ENCODE measurements around the gene PLEKHB2. TPM values are rescaled to one million over a fixed set of nuclear protein-coding genes. Genes with fewer than 3 reads are reported as not detected.
"Not testable (repeated sequence)": the region's sequence is repeated elsewhere in the genome, so short reads cannot be mapped to it uniquely, and the experiment has no call there.

The PLEKHB2 gene
- total and polyA plus RNA-seq, 12 donors: 16.1 to 214 (median 96.0) TPM

DNA sequence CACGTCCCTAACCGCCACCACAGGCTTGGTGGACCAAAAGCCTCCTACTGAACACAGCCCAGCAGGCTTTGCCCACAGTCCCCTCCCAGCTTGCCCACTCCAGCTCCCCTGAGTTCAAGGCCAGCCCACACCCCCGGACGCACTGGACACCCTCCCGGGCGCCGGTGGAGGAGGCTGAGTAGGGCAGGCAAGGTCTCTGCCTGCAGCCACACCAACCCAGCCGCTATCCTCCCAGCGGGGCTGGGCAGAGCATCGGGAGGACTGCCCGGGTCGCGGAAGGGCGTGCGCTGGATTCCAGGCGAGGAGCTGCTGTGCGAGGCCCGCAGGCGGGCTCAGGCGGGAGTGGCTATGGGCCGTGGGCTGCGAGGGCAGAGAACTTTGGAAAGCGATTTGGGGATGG lies 49.5 kb downstream of the PLEKHB2 start:
- no peaks in the 10 kb centered on the region for H3K9me3 ChIP-seq (replicated peaks in 1 of 3)
- no peak for DNase-seq
- WGBS, 4 donors: 76 to 91% (median 84%) methylated on average over 16 to 23 of the region's 23 CpGs
- intact Hi-C loops (cut with DNase I): loop anchor here in 1 of 2 donors (10.0 kb wide), 3 partner anchors 180 to 330 kb away; no protein-coding TSS in a partner anchor
- no peak for TF ChIP-seq POLR2A (IDR thresholded peaks at IDR 0.05)
- TF ChIP-seq, protein P1, sequence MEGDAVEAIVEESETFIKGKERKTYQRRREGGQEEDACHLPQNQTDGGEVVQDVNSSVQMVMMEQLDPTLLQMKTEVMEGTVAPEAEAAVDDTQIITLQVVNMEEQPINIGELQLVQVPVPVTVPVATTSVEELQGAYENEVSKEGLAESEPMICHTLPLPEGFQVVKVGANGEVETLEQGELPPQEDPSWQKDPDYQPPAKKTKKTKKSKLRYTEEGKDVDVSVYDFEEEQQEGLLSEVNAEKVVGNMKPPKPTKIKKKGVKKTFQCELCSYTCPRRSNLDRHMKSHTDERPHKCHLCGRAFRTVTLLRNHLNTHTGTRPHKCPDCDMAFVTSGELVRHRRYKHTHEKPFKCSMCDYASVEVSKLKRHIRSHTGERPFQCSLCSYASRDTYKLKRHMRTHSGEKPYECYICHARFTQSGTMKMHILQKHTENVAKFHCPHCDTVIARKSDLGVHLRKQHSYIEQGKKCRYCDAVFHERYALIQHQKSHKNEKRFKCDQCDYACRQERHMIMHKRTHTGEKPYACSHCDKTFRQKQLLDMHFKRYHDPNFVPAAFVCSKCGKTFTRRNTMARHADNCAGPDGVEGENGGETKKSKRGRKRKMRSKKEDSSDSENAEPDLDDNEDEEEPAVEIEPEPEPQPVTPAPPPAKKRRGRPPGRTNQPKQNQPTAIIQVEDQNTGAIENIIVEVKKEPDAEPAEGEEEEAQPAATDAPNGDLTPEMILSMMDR (IDR thresholded peaks at IDR 0.05): no peak
- no peaks in the 10 kb centered on the region for H3K4me1 ChIP-seq (replicated peaks in 1 of 2)
- H3K4me3 ChIP-seq: no peak overlapping the region
- H3K36me3 ChIP-seq (replicated peaks in 1 of 2): peaks cover 0 to 7% of the 10 kb centered on the region in 2 donors
- H3K27ac ChIP-seq: no peak overlapping the region
- H3K27me3 ChIP-seq: no peaks in the 10 kb centered on the region

DNA sequence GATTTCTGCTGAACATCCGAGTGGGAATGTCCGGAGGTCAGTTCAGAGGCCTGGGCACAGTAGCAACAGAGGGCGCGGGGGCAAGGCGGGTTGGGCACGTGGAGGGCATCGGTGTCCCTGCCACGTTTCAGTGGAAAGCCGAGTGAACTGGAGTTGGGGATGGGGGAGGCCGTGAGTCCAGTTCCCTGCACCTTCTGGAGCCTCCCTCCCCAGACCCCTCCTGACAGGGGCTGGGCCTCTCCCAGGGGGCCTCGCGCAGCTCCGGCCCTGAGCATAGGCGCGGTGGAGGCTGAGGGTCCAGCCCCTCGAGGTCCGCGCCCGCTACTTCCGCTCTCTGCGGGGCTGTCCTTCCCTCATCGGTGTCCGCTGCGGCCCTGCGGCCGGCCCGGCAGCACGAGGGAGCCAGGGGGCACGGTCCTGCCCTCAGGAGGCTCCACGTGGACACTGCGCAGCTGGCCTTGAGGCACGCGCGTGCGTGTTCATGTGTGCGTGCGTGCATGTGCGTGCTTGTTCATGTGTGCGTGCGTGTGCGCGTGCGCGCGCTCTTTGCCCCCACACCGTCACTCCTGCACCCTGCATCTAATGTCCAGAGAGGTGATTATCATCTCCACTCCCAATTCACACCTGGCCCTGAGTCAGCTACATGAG lies 50.2 kb downstream of the PLEKHB2 start:
- intact Hi-C loops (cut with DNase I): loop anchor here in 1 of 2 donors (10.0 kb wide), 3 partner anchors 179 to 329 kb away; no protein-coding TSS in a partner anchor
- Histone ChIP-seq H3K9me3 (replicated peaks in 1 of 3) (no peaks in the 10 kb centered on the region), H3K27me3 (no peaks in the 10 kb centered on the region), H3K4me1 (replicated peaks in 1 of 2) (no peaks in the 10 kb centered on the region), H3K4me3 (no peak overlapping the region), H3K36me3 (replicated peaks in 1 of 2) (peaks cover 0 to 7% of the 10 kb centered on the region in 2 donors), H3K27ac (no peak overlapping the region)
- 90 to 96% (median 95%) methylated on average over 28 to 46 of the region's 46 CpGs for WGBS, 4 donors
- TF ChIP-seq, protein P1 (IDR thresholded peaks at IDR 0.05): no peak
- no peak for TF ChIP-seq POLR2A (IDR thresholded peaks at IDR 0.05)
- DNase-seq: no peak

DNA sequence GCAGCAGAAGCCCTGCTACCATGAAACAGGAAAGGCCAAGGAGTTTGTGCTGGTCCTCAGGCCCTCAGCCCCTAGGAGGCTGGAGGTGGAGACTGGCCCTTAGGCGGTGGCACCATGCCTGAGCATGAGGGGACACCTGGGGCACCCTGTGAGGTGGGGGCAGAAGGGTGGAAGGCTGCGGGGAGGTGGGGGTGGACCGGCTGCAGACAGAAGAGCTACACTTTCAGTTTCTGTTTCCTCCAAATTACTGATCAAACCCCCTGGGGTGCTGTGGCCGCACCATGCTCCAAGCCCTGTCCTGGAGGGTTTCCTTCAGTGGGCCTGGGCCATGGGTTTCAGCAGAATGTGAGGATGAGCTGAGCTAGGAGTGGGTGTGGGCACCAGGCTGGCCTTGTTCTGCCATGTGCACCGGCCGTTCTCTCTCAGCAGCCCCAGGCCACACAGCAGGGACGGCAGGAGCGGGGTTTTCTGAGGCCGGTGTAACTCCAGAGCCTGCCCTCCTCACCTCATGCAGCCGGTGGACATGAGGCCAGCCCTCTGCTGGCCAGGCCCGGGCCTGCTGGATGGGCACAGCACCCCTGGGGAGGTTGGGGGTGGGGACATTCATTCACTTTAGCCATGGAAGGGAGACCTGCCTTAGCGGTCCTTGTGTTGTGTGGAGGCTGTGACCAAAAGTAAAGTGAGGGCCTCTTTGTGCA lies 51.5 kb downstream of the PLEKHB2 start:
- Histone ChIP-seq H3K4me3 (no peak overlapping the region), H3K27ac (no peak overlapping the region), H3K4me1 (replicated peaks in 1 of 2) (no peaks in the 10 kb centered on the region), H3K36me3 (replicated peaks in 1 of 2) (no peaks in the 10 kb centered on the region), H3K27me3 (no peaks in the 10 kb centered on the region), H3K9me3 (replicated peaks in 1 of 3) (no peaks in the 10 kb centered on the region)
- intact Hi-C loops (cut with DNase I): loop anchor here in 1 of 2 donors (10.0 kb wide), 3 partner anchors 178 to 328 kb away; no protein-coding TSS in a partner anchor
- 71 to 82% (median 81%) methylated on average over 4 to 12 of the region's 12 CpGs for WGBS, 4 donors
- no peak for TF ChIP-seq POLR2A (IDR thresholded peaks at IDR 0.05)
- TF ChIP-seq, protein P1 (IDR thresholded peaks at IDR 0.05): no peak
- no peak for DNase-seq

DNA sequence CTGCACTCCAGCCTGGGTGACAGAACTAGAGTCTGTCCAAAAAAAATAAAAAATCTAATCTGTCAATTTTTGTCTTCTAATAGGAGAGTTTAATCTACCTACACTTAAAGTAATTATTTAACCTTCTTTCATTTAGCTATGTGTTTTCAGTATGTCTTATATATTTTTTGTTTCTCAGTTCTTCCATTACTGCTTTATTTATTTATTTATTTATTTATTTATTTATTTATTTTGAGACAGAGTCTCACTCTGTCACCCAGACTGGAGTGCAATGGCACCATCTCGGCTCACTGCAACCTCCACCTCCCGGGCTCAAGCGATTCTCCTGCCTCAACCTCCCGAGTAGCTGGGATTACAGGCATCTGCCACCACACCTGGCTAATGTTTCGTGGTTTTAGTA lies 60.4 kb downstream of the PLEKHB2 start:
- H3K9me3 ChIP-seq (replicated peaks in 1 of 3); H3K4me1 ChIP-seq (replicated peaks in 1 of 2); H3K36me3 ChIP-seq (replicated peaks in 1 of 2); H3K27me3 ChIP-seq; intact Hi-C loops (cut with DNase I); H3K27ac ChIP-seq; H3K4me3 ChIP-seq; DNase-seq: not testable (repeated sequence)
- WGBS, 4 donors: 92 to 95% (median 93%) methylated on average over 5 of the region's 5 CpGs

All from adrenal gland (tissue), 12 donors.